Heart right ventricle (tissue), 16 donors: ENCODE data around the gene LIMK2. TPM values are rescaled to one million over a fixed set of nuclear protein-coding genes. Genes with fewer than 3 reads are reported as not detected.
A peak's percentile ranks its signal among the peaks of the same experiment; 100 is the strongest.

Experiments used
- ATAC-seq, 8 donors: fragments of 200-7000 bp; cut with Tn5 transposase; one replicate each; pipeline ENCODE4 v1.9.1; 2020; ENCODE audit warnings: mild to moderate bottlenecking in 8 of 8, moderate library complexity in 8 of 8, moderate number of reproducible peaks in 1 of 8
- DNase-seq, 2 donors: peaks; one replicate each; pipeline ENCODE4 v3.0.0-alpha.2; 2020
- H3K27ac ChIP-seq, 10 donors: fragments of 200-600 bp; sonication (generic) in 2 of 10; one replicate each; pipeline versions ENCODE4 v1.5.0 to v1.8.0; 2020 to 2022; ENCODE audit warnings: mild to moderate bottlenecking in 3 of 10
- H3K27me3 ChIP-seq, 7 donors: fragments of 200-600 bp; one replicate each; pipeline ENCODE4 v1.8.0; 2021 to 2022; ENCODE audit warnings: mild to moderate bottlenecking in 2 of 7
- H3K36me3 ChIP-seq, 9 donors: fragments of 200-600 bp; sonication (generic) in 1 of 9; one replicate each; pipeline versions ENCODE4 v1.5.0 to v1.8.0; 2020 to 2022; ENCODE audit warnings: mild to moderate bottlenecking in 2 of 9
- H3K4me1 ChIP-seq, 9 donors: fragments of 200-600 bp; sonication (generic) in 1 of 9; one replicate each; pipeline versions ENCODE4 v1.5.0 to v1.8.0; 2020 to 2022; ENCODE audit warnings: mild to moderate bottlenecking in 4 of 9
- H3K4me3 ChIP-seq, 10 donors: fragments of 200-600 bp; sonication (generic) in 2 of 10; one replicate each; pipeline versions ENCODE4 v1.5.0 to v1.8.0; 2020 to 2022; ENCODE audit warnings: mild to moderate bottlenecking in 7 of 10, moderate library complexity in 2 of 10
- H3K9me3 ChIP-seq, 11 donors: fragments of 200-600 bp in 10 of 11; sonication (generic) in 2 of 11; one replicate each; pipeline versions ENCODE4 v1.5.0 to v1.8.0; 2013 to 2022; ENCODE audit warnings: mild to moderate bottlenecking in 2 of 11, control low read depth in 1 of 11, moderate library complexity in 1 of 11
- CTCF ChIP-seq, 9 donors: fragments of 200-600 bp; sonication (generic) in 2 of 9; IDR thresholded peaks; one replicate each; pipeline versions ENCODE4 v1.5.0 to v1.8.0; 2021 to 2022; ENCODE audit warnings: antibody characterized with exemption in 9 of 9, mild to moderate bottlenecking in 5 of 9, moderate library complexity in 1 of 9
- WGBS, 2 donors: extraction: QIAGEN DNeasy Blood & Tissue Kit; methylation state at CpG; one replicate each; pipeline ENCODE4 v1.1.7; 2013; ENCODE audit warnings: inconsistent platforms in 1 of 2; 5-methylcytosine and 5-hydroxymethylcytosine counted together
- intact Hi-C, 10 donors: fragments of 100-400 bp; cut with DNase I; formaldehyde crosslinking; loops; one replicate each; pipeline versions ENCODE4 v1.11.1 to v1.14.2; 2022
- polyA plus RNA-seq, 2 donors: library from polyadenylated mRNA; stranded (reverse); fragments of 200-250 nt; gene quantifications; one replicate each; pipeline ENCODE4 v1.2.3, GENCODE V29; 2013
- total RNA-seq, 10 donors: library from RNA; stranded (reverse); fragmentation: NEBNext Ultra II Directional in 3 of 10; extraction: Animal tissue kit (Norgen Biotek cat#: 25700) in 3 of 10; gene quantifications; one replicate each; pipeline versions ENCODE4 v1.2.1 to v1.2.4, GENCODE V29; 2021 to 2023
- donor health status: Arrhythmogenic right ventricular cardiomyopathy.
- donor health status: ischemic (EF 13 %, LVEDD 7.1; RV severe dilation, severe dysfunction).
- donor health status: healthy with polysubstance abuse.
- donor health status: DM: no; HTN: yes; CAD: no.
- donor health status: DM: no; HTN: no; CAD: no.
- donor health status: ischemic (EF 25% LVEDD 6.9; RV normal size, moderate dysfunction).
- donor health status: ischemic (EF 25% LVEDD 5.7; RV mildly dilated, moderate dysfunction).
- donor health status: healthy.
- donor health status: DM: yes; HTN: yes; CAD: no.
- donor health status: Ischemic cardiomyopathy.
- donor health status: ischemic (EF 35%, LVEDD 5.7; RV mildly dilated, moderate dysfunction).
- donor health status: nonischemic (EF 11% LVEDD 7.7; RV severe dilation, severe dysfunction).
- donor health status: DM: yes; HTN: yes; CAD: no.
- donor health status: PGD.
- donor health status: ischemic (EF 29% LVEDD 5.4; RV normal size, mild dysfunction).
- donor health status: nonischemic (EF 23%, LVEDD 6.1; RV moderate dilation, normal function).

LIMK2 gene
- total and polyA plus RNA-seq, 12 donors = 6.0 to 18.8 (median 9.7) TPM

DNA sequence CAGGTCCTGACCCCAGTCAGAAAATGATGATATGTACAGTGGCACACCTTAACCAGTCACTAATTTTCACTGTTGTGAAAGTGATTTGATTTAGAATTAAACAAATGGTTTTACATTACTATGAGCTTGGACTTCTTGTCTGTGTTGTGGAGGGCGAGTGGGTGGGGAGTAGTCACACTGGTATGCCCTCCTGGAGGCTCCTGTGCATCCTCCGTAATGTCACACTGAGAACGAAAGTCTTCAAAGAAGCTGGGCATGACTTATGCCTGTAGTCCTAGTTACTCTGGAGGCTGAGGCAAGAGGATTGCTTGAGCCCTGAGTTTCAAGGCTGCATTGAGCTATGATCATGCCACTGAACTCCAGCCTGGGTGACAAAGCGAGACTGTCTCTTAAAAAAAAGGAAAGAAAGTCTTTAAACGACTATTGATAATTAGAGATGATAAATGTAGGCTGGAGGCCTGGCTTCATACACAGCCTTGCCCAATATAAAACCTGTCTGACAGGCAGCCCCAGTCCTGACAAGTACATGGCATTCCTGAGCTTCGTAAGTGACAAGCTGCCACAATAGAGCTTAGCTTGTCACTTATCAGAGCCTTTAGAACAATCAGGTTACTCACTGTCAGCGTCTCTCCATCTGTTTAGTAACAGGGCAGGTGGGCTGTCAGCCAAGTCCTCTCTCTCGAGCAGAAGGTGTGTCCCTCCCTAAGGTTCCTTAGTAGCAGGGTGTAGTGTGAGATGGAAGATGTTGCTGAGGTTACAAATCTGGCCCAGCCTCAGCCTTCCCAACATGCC lies 5.0 kb upstream of the LIMK2 start:
- peak in 5 of 8 donors; percentile 1 to 33 (median 3) for ATAC-seq
- Histone ChIP-seq H3K36me3 (peaks cover 0 to 49% (median 13%) of the 10 kb centered on the region in 9 donors), H3K27me3 (no peaks in the 10 kb centered on the region), H3K9me3 (no peaks in the 10 kb centered on the region), H3K27ac (peak overlapping the region in 7 of 10 donors; percentile 2 to 64 (median 22)), H3K4me3 (no peak overlapping the region), H3K4me1 (peaks cover 2 to 38% (median 25%) of the 10 kb centered on the region in 9 donors)
- TF ChIP-seq CTCF (IDR thresholded peaks at IDR 0.05) = no peak
- DNase-seq = peak; percentile 21 to 65
- 54 to 59% methylated on average over 8 of the region's 8 CpGs for WGBS, 2 donors
- intact Hi-C loops = loop anchor here in 1 of 10 donors (5.0 kb wide), 1 partner anchor 45 kb away; the partner anchor contains the start of gene RNF185

- Histone ChIP-seq H3K27ac (peak overlapping the region; percentile 76 to 98 (median 88)), H3K36me3 (peaks cover 0 to 17% (median 0%) of the 10 kb centered on the region in 9 donors), H3K4me3 (peak overlapping the region in 3 of 10 donors; percentile 80 to 95 (median 95)), H3K27me3 (no peaks in the 10 kb centered on the region), H3K9me3 (no peaks in the 10 kb centered on the region), H3K4me1 (peaks cover 8 to 59% (median 39%) of the 10 kb centered on the region in 9 donors)
- DNase-seq (peak in 1 of 2 donors; percentile 64), ATAC-seq (peak; percentile 22 to 73 (median 50))
- TF ChIP-seq CTCF (IDR thresholded peaks at IDR 0.05) = no peak
- 51 to 61% methylated on average over 8 of the region's 8 CpGs for WGBS, 2 donors
- intact Hi-C loops = loop anchor here in 8 of 10 donors (5.0 to 10.0 kb wide), 8 partner anchors 37 to 116 kb away; partner anchors contain the start of genes RNF185 (in 2 of the 8), SELENOM (in 2 of the 8) and PIK3IP1 (in 1 of the 8)
These were observed 1.3 kb upstream of the LIMK2 start for GRCh38 chr22:31210556-31211421.

DNA sequence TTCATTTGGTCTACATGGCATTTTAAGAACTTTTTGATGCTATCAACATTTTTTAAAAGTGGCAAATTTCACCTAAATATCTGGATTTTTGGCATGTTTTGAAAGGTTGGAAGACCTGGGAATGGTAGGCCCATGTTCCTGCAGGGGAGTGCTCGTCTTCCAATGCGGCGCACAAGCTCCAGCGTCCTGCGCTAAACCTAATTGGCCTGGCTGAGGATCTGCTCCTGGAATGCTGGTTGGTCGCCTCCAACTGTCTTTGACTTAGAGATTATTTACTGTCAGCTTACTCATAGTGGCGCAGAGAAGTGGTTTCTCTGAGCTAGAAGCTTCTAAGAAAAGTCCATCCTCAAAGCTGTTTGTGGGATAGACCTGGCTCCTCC lies 626 bp upstream of the LIMK2 start:
- no peaks in the 10 kb centered on the region for H3K9me3 ChIP-seq
- peaks cover 8 to 66% (median 43%) of the 10 kb centered on the region in 9 donors for H3K4me1 ChIP-seq
- H3K36me3 ChIP-seq = peaks cover 0 to 15% (median 0%) of the 10 kb centered on the region in 9 donors
- 70 to 71% methylated on average over 7 of the region's 7 CpGs for WGBS, 2 donors
- intact Hi-C loops = loop anchor here in 8 of 10 donors (5.0 to 10.0 kb wide), 8 partner anchors 36 to 117 kb away; partner anchors contain the start of genes RNF185 (in 2 of the 8), SELENOM (in 2 of the 8) and PIK3IP1 (in 1 of the 8)
- H3K27me3 ChIP-seq = no peaks in the 10 kb centered on the region
- no peak for DNase-seq
- ATAC-seq = no peak
- no peak for TF ChIP-seq CTCF (IDR thresholded peaks at IDR 0.05)
- H3K4me3 ChIP-seq = peak overlapping the region in 9 of 10 donors; percentile 70 to 95 (median 84)
- peak overlapping the region; percentile 76 to 98 (median 88) for H3K27ac ChIP-seq
